NCI-H69 (cell line): ENCODE results near the gene GART.

ENCODE experiments used
- DNase-seq: peaks from one replicate; lab custom pipeline; 2025; lab: John Stamatoyannopoulos, UW

The GART gene

GRCh38 chr21:33552999-33553598 lies 11.2 kb upstream of the GART start:
- no peak for DNase-seq

GRCh38 chr21:33552093-33552998 lies 10.4 kb upstream of the GART start:
- DNase-seq: no peak

GRCh38 chr21:33551664-33552063 lies 9.7 kb upstream of the GART start:
- no peak for DNase-seq

DNA sequence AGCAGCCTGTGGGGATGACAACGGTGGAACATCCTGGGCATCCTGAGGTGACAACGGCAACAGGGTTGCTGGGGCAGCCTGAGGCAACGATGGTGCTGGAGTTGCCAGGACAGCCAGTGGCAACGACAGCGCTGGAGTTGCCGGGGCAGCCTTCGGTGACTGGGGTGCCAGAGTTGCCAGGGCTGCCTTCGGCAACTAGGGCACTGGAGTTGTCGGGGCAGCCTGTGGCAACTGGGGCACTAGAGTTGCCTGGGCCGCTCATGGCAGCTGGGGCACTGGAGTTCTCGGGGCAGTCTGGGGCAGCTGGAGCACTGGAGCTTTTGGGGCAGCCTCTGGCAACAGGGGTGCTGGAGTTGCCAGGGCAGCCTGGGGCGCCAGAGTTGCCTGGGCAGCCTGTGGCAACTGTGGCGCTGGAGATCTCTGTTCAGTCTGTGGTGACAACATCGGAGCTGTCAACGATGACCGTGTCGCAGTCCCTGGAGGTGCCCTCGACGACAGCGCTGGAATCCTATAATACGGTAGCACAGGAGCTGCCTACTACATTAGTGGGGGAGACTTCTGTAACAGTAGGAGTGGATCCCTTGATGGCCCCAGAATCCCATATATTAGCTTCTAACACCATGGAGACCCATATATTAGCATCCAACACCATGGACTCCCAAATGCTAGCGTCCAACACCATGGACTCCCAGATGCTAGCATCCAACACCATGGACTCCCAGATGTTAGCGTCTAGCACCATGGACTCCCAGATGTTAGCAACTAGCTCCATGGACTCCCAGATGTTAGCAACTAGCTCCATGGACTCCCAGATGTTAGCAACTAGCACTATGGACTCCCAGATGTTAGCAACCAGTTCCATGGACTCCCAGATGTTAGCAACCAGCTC lies 9.1 kb upstream of the GART start:
- no peak for DNase-seq

DNA sequence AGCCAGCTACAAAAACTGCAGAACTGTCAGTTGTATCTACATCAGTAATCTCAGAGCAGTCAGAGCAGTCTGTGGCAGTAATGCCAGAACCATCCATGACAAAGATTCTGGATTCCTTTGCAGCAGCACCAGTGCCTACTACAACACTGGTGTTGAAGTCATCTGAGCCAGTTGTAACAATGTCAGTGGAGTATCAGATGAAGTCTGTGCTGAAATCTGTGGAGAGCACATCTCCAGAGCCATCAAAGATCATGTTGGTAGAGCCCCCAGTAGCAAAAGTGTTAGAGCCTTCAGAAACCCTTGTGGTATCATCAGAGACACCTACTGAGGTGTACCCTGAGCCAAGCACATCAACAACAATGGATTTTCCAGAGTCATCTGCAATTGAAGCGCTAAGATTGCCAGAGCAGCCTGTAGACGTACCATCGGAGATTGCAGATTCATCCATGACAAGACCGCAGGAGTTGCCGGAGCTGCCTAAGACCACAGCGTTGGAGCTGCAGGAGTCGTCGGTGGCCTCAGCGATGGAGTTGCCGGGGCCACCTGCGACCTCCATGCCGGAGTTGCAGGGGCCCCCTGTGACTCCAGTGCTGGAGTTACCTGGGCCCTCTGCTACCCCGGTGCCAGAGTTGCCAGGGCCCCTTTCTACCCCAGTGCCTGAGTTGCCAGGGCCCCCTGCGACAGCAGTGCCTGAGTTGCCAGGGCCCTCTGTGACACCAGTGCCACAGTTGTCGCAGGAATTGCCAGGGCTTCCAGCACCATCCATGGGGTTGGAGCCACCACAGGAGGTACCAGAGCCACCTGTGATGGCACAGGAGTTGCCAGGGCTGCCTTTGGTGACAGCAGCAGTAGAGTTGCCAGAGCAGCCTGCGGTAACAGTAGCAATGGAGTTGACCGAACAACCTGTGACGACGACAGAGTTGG lies 8.2 kb upstream of the GART start:
- no peak for DNase-seq

GRCh38 chr21:33546086-33546485 lies 4.2 kb upstream of the GART start:
- DNase-seq: no peak

- DNase-seq: no peak
These were observed 2.7 kb upstream of the GART start for GRCh38 chr21:33544451-33545195.

GRCh38 chr21:33543505-33544129 lies 1.7 kb upstream of the GART start:
- peak; percentile 32 for DNase-seq

DNA sequence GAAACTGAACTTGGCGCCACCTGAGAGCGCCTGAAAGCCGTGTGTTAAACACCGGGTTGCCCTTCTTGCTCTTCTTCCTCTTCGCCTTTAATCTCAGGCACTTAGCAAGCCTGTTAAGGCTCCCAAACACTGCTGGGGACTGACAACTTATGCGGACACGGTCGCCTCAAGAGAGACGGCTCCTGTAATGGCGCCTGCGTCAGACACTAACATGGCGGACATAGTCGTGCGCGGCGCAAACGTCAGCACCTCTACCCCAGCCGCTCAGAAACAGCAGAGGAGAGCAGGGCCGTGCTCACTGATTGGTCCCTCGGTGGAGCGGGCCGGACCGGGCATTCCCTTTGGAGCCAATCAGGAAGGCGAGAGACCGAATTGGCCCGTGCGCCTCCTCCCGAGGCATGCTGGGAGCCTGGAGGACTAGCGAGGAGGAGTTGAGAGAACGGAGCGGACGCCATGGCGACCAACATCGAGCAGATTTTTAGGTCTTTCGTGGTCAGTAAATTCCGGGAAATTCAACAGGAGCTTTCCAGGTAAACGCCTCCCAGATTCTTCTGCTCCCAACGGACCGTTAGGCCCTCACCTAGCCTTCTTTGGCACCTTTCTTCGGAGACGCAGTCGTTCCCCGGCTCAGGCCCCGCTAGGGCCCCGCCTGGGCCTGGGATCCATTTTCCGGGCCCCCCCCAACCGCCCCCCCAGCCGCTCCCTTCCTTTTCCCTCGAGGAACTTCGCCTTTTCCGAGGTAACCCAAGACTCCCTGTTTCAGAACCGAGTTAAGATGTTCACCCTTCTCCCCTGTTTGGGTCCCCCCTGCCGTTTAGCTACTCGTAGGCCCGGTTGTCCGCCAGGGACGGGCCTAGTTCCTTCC lies 955 bp upstream of the GART start, which contains the start of gene SON:
SON (plus strand) TSS at position 399 of the 865 bp plus-strand sequence; CDS start at position 454, 55 bp downstream.
- peak; percentile 100 for DNase-seq

DNA sequence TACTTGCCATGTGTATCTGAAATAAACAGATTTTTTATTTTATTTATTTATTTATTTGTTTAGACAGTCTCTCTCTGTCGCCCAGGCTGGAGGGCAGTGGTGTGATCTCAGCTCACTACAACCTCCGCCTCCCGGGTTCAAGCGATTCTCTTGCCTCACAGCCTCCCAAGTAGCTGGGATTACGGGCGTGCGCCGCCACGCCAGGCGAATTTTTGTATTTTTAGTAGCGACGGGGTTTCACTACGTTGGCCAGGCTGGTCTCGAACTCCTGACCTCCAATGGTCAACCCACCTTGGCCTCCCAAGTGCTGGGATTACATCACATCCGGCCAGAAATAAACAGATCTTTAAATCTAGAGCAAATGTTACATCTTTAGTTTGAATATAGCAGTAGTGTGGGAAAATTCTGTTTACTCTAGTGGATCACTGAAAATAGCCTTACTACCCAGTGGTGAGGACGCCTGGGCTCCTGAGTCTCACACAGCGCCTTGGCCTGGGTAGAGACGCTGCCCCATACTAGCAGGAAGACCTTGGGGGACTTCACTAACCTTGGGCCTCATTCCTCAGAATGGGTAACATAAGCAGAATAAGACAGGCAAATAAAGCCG lies 709 bp downstream of the GART start:
- DNase-seq: peak; percentile 68

- peak; percentile 19 for DNase-seq
These were observed 1.2 kb downstream of the GART start for GRCh38 chr21:33540711-33541104.

GRCh38 chr21:33539616-33540015 lies 2.3 kb downstream of the GART start:
- DNase-seq: no peak

DNA sequence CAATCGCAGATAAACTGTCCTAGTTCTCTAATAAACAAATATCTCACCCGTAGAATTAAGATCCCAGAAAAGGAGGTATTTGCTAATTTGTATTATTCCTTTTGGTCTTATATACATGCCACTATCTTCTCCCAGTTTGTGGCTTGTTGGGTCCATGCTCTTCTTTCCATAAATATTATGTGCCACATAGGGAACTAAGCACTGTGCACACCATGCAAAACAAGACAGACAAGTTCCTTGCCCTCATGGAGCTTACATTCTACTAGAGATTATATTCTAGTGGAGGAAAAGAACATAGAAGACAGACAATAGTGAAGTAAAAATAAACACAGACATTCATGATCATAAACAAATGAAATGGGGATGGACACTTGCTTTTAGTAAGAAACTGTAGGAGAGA lies 4.7 kb downstream of the GART start:
- DNase-seq: no peak

- DNase-seq: no peak
These were observed 10.9 kb downstream of the GART start for GRCh38 chr21:33531007-33531406.

DNA sequence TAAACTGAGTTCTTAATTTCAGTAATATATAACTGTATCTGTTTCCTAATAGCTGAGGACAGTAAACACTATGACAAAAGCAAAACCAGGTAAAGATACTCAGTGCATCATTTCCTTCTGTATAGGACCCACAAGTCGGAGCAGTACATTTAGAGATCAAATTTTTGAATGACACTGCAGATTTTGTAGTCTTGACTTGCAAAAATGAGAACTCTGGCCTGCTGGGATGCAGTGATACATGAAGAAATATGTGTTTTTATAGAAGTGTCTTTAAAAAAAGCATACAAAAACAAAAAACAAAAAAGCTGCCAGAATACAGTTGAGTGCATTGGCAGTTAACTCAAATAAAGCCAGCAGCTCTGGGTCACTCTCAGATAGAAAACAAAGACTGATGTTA lies 19.0 kb downstream of the GART start:
- no peak for DNase-seq

DNA sequence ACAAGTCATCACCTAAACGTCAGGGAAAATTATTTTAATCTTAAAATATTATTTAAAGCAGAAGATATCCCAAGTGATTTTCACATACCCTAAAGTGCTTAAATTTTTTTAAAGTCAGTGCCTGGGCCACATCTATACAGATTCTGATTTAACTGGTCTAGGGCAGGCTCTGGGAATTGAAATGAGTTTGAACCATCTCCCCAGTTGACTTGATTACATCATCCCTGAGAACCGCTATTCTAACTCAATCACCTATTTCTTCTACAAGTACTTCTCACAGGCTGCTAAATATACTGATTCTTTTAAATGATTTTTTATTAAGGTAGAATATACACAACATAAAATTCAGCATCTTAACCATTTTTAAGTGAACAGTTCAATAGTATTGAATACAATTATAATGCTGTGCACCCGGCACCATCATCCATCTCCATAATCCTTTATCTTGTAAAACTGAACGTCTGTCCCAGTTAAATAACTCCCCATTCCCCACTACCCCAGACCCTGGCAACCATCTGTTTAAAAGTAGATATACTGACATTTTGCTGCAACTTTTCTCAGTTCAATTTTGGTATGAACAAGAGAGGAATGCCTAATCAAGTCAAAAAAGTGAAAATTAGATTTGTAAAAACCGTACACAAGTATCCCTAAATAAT lies 19.5 kb downstream of the GART start:
- DNase-seq: no peak

- no peak for DNase-seq
These were observed 23.0 kb downstream of the GART start for GRCh38 chr21:33518899-33519298.

DNA sequence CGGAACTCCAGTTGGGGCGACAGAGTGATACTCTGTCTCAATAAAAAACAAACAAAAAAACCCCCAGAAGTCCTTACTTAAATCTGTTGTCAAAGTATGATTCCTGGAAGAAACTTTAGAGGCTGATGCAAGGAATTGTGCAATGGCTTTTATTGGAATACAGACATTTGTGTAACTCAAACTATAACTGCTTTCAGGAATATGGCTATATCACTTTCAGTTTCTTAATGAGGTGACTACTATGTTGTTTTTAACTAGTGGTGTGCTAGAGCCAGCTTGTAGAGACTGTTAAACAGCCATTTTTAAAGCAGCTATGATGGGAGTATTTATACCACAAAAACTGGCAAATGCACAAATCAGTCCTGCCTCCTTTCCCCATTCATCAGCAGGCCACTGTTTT lies 27.7 kb downstream of the GART start:
- no peak for DNase-seq
